ENCODE measurements around the gene RNF14.
"Not testable (repeated sequence)": the region's sequence is repeated elsewhere in the genome, so short reads cannot be mapped to it uniquely, and the experiment has no call there.

Gene RNF14

DNA sequence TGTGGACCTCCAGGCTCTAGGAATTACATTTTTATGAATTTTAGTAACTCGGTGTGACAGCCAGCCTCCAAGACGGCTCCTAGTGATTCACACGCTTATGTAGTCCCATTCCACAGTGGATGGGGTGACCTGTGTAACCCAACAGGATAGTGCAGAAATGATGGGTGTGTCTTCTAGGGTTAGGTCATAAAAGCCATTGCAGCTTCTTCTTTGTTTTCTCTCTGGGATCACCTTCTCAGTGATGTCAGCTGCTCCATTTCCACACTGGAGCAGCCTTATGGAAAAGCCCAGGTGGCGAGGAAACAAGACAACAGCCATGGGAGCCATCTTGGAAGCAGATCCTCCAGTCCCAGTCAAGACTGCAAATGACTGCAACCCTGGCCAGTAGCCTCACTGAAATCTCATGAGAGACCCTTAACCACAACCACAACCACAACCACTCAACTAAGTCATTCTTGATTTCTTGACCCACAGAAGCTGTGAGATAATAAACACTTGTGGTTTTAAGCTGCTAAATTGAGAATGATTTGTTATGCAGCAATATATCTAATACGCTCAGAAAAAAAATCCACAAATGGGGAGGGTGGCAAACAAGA, 49.0 kb downstream of the RNF14 start:
- DNase-seq = no peak

DNA sequence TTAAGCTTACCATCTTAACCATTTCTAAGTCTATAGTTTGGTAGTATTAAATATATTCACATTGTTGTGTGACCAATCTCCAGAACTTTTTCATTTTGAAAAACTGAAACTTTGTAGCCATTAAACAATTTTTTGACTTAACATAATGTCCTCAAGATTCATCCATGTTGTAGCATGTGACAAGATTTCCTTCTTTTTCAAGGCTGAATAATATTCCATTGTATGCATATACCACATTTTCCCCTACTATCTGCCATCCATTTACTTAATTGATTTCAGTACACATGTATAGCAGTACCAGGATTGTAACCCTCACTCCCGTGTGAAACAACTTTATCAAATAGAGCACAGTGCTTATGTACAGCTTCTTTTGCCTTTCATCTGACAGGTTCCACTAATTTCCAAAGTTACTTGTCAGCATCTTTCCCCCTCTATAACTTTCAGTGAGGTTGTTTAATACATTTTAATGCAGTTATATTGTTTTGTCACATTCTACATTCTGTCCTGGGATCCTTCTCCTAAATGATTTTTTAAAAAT, 51.3 kb downstream of the RNF14 start:
- no peak for DNase-seq

DNA sequence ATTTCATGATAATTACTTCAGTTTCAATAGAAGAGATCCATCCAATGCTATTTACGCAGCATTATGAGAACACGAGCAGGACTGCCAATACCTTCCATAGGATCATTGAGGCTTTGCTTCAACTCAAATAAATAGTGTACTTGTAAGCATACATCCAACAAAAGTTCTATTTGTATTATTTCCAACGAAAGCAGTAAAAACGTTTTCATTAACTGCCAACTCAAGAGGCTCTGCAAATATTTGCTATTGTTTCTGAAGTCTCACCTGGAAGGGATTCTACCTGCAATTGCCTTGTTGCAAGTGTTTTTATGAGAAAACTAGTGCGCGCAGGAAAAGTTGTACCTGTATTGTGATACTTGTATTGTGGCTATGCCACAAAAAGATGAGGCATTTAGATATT, 54.9 kb downstream of the RNF14 start:
- DNase-seq = no peak

DNA sequence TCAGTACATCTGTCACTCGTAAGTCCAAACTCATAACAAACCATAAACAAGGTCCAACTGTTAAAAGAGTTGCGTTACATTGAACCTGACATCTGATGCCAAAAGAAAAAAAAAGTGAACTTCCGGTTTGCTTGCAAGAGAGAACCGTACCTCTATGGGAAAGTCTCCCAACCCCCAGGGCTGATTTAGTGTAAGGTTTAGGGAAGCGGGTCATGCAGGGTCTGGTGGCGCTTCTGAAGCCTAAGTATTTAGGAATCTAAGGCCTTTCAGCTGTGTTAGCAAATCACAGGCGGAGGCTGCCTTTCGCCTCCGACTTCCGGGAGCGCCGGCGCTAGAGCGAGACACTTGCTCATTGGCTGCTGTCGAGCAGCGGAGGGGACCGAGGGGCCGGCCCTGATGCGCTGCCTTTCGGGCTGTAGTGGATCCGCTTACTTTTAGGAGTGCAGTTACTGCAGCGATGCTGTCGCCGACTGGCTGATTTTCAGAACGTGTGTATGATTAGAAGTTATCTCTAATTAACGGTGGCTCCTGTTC, 55.9 kb downstream of the RNF14 start:
- peak in 1 of 2 experiments; percentile 45 for DNase-seq

DNA sequence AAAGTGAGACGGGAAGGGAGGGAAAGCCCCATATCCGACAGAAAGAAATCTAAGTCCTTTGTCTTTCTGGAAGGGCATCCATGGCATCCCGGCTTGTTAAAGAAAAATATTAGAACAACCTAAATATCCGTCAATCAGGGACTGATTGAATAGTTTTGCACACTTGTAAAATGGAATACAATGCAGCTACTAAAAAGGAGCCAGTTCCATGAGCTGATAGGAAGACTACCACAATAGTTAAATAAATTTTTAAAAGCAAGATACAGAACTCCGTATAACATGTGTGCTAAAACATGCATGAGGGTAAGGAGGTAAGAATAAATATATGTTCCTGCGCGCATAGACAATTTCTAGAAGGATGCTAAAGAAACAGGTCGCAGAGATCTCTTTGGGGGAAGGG, 56.7 kb downstream of the RNF14 start:
- no peak for DNase-seq

DNA sequence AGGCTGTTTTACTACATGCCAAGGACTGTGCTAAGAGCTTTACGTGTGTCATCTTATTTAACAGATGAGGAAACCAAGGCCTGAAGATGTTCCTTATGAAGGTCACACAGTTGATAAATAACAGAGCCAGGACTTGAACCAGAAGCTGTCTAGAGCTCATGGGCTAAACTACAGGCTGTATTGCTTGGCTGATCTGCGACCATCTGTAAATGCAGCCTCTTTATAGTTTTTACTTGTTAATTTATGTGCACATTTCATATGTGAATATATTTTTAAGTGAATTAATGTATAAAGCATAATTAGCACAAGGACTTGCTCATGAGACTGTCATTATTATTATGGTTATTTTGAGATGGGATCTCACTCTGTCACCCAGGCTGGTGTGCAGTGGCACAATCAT, 63.2 kb downstream of the RNF14 start:
- no peak for DNase-seq

- no peak for DNase-seq
Observed at GRCh38 chr5:142032747-142033631, 64.1 kb downstream of the RNF14 start.

DNA sequence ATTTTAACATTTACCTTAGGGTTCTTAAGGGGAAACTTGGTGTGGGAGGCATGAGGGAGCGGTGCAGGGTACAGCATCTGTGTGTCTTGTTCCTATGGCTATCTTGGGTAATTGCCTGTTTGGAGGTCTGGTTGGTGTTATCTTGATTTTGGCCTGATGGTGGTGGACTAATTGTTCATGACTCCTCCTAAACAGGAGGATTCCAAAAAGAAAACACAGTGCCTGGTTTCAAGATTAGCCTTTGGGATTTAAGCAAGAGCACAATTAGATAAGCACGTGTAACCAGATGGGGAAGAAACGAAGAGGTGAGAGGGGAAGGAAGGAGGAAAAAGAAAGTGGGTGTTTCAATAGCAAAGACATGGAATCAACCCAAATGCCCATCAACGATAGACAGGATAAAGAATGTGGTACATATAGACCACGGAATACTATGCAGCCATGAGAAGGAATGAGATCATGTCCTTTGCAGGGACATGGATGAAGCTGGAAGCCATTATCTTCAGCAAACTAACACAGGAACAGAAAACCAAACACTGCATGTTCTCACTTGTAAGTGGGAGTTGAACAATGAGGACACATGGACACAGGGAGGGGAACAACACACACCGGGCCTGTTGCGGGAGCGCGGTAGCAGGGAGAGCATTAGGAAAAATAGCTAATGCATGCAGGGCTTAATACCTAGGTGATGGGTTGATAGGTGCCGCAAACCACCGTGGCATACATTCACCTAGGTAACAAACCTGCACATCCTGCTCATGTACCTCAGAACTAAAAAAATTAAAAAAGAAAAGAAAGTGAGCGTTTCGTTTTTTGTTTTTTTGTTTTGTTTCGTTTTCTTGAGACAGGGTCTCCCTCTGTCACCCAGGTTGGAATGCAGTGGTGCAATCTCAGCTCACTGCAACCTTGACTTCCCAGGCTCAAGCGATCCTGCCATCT, 65.0 kb downstream of the RNF14 start:
- not testable (repeated sequence) for DNase-seq

DNA sequence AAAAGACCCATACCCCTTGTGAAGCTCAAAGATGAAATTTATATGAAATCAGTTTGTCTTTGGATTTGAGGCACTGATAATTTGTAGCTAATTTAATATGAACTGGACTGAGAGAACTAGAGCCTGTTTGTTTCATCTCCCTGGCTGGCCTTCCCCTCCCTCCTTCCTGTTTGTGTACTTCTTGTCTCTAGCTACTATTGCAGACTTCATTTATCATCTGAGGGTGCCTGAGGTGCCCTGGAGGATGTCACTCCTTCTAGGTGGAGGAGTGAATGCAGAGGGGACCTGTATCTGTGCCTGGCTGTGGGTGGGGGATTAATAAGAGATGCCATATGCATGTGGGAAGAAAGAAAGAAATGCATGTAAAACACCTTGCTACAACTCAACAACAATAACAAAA, 66.1 kb downstream of the RNF14 start:
- DNase-seq = no peak

- DNase-seq = no peak
Observed at GRCh38 chr5:142036918-142037317, 68.0 kb downstream of the RNF14 start.

GRCh38 chr5:142037599-142037998, 68.7 kb downstream of the RNF14 start:
- not testable (repeated sequence) for DNase-seq

DNA sequence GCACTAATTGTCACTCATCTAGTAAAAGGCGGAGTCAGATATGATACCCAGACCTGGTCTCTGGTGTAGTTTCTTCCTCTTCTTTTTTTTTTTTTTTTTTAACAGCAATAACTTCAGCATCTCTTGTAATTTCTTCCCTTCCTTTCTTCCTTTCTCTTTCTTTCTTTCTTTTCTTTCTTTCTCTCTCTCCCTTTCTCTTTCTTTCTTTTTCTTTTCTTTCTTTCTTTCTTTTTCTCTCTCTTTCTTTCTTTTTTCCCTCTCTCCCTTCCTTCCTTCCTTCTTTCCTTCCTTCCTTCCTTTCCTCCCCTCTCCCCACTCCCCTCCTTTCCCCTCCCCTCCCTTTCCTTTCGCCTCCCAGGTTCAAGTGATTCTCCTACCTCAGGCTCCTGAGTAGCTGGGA, 69.8 kb downstream of the RNF14 start:
- no peak for DNase-seq
